ENCODE measurements around the gene RPL36A. TPM values are rescaled to one million over a fixed set of nuclear protein-coding genes. Genes with fewer than 3 reads are reported as not detected.

RPL36A gene
- total RNA-seq, 1 experiment from 2014 or later: 377 TPM

GRCh38 chrX:101386542-101386885, 4.3 kb upstream of the RPL36A start:
- Histone ChIP-seq H3K36me3 (ENCODE audit: control insufficient read depth, insufficient read depth, low read length) (no peaks in the 10 kb centered on the region), H3K9me3 (no peaks in the 10 kb centered on the region), H3K4me3 (ENCODE audit: low read depth, low read length) (no peak overlapping the region), H3K4me1 (no peaks in the 10 kb centered on the region), H3K27me3 (replicated peaks; ENCODE audit: control insufficient read depth, insufficient read depth, low read length) (no peaks in the 10 kb centered on the region)
- no TSS peak for BruUV-seq (replicated peaks)
- ChIA-PET CTCF (no interaction called here), POLR2A (no interaction called here)
- intact Hi-C loops (cut with micrococcal nuclease; ENCODE audit: unreplicated experiment): no loop called here
- H3K27me3 Mint-ChIP-seq (ENCODE audit: insufficient read depth, unreplicated experiment): no peaks in the 10 kb centered on the region
- no peaks in the 10 kb centered on the region for H3K9me3 Mint-ChIP-seq (ENCODE audit: unreplicated experiment)
- peaks cover 10% of the 10 kb centered on the region for H3K36me3 Mint-ChIP-seq (ENCODE audit: insufficient read depth, unreplicated experiment)
- TF ChIP-seq CTCF (IDR thresholded peaks at IDR 0.05; ENCODE audit: insufficient read depth in 1 of 2, low read depth in 1 of 2, low read length in 1 of 2, severe bottlenecking in 1 of 2, unreplicated experiment in 1 of 2): no peak
- DNase-seq: no peak
- H3K4me1 Mint-ChIP-seq (ENCODE audit: low read depth, unreplicated experiment): no peaks in the 10 kb centered on the region
- no peak overlapping the region for H3K4me3 Mint-ChIP-seq (ENCODE audit: unreplicated experiment)
- no peak overlapping the region for H3K27ac Mint-ChIP-seq (ENCODE audit: unreplicated experiment)

GRCh38 chrX:101388604-101389003, 2.2 kb upstream of the RPL36A start:
- no peak for TF ChIP-seq CTCF (IDR thresholded peaks at IDR 0.05; ENCODE audit: insufficient read depth in 1 of 2, low read depth in 1 of 2, low read length in 1 of 2, severe bottlenecking in 1 of 2, unreplicated experiment in 1 of 2)
- Histone ChIP-seq H3K27me3 (replicated peaks; ENCODE audit: control insufficient read depth, insufficient read depth, low read length) (no peaks in the 10 kb centered on the region), H3K4me3 (ENCODE audit: low read depth, low read length) (no peak overlapping the region), H3K4me1 (no peaks in the 10 kb centered on the region), H3K36me3 (ENCODE audit: control insufficient read depth, insufficient read depth, low read length) (no peaks in the 10 kb centered on the region), H3K9me3 (no peaks in the 10 kb centered on the region)
- H3K4me1 Mint-ChIP-seq (ENCODE audit: low read depth, unreplicated experiment): no peaks in the 10 kb centered on the region
- DNase-seq: no peak
- ChIA-PET CTCF (no interaction called here), POLR2A (no interaction called here)
- no TSS peak for BruUV-seq (replicated peaks)
- H3K27ac Mint-ChIP-seq (ENCODE audit: unreplicated experiment): no peak overlapping the region
- peaks cover 31% of the 10 kb centered on the region for H3K36me3 Mint-ChIP-seq (ENCODE audit: insufficient read depth, unreplicated experiment)
- H3K27me3 Mint-ChIP-seq (ENCODE audit: insufficient read depth, unreplicated experiment): no peaks in the 10 kb centered on the region
- H3K4me3 Mint-ChIP-seq (ENCODE audit: unreplicated experiment): no peak overlapping the region
- no peaks in the 10 kb centered on the region for H3K9me3 Mint-ChIP-seq (ENCODE audit: unreplicated experiment)
- intact Hi-C loops (cut with micrococcal nuclease; ENCODE audit: unreplicated experiment): no loop called here

- ChIA-PET POLR2A (interaction anchor here (1.5 kb wide), 1 partner anchor 43 kb away, joined by 11 read pairs; the partner anchor contains the start of gene TIMM8A), CTCF (no interaction called here)
- no peaks in the 10 kb centered on the region for H3K9me3 Mint-ChIP-seq (ENCODE audit: unreplicated experiment)
- Histone ChIP-seq H3K4me1 (no peaks in the 10 kb centered on the region), H3K27me3 (replicated peaks; ENCODE audit: control insufficient read depth, insufficient read depth, low read length) (no peaks in the 10 kb centered on the region), H3K4me3 (ENCODE audit: low read depth, low read length) (peak overlapping the region; percentile 54), H3K9me3 (no peaks in the 10 kb centered on the region), H3K36me3 (ENCODE audit: control insufficient read depth, insufficient read depth, low read length) (no peaks in the 10 kb centered on the region)
- H3K27me3 Mint-ChIP-seq (ENCODE audit: insufficient read depth, unreplicated experiment): no peaks in the 10 kb centered on the region
- intact Hi-C loops (cut with micrococcal nuclease; ENCODE audit: unreplicated experiment): no loop called here
- no peak for TF ChIP-seq CTCF (IDR thresholded peaks at IDR 0.05; ENCODE audit: insufficient read depth in 1 of 2, low read depth in 1 of 2, low read length in 1 of 2, severe bottlenecking in 1 of 2, unreplicated experiment in 1 of 2)
- H3K4me3 Mint-ChIP-seq (ENCODE audit: unreplicated experiment): peak overlapping the region; percentile 87
- DNase-seq: no peak
- no TSS peak for BruUV-seq (replicated peaks)
- H3K27ac Mint-ChIP-seq (ENCODE audit: unreplicated experiment): peak overlapping the region; percentile 45
- H3K4me1 Mint-ChIP-seq (ENCODE audit: low read depth, unreplicated experiment): peaks cover 4% of the 10 kb centered on the region
- H3K36me3 Mint-ChIP-seq (ENCODE audit: insufficient read depth, unreplicated experiment): peaks cover 55% of the 10 kb centered on the region
These were observed 1.0 kb downstream of the RPL36A start for GRCh38 chrX:101391831-101392230.

Data from Caco-2 (cell line).